HFFc6 (cell line): ENCODE results near the gene PNLIPRP3. TPM values are rescaled to one million over a fixed set of nuclear protein-coding genes. Genes with fewer than 3 reads are reported as not detected.

Source experiments
- DNase-seq: peaks from one replicate; pipeline ENCODE4 v3.0.0-alpha.2; 2018
- H3K27ac Mint-ChIP-seq: 2 replicates; pipeline ENCODE4 v1.8.0; 2020; ENCODE audit warnings: mild to moderate bottlenecking, mixed read lengths
- H3K27me3 Mint-ChIP-seq: 2 replicates; pipeline ENCODE4 v1.8.0; 2021; ENCODE audit warnings: mild to moderate bottlenecking, moderate library complexity, mixed read lengths; ENCODE audit not compliant: insufficient read depth
- H3K36me3 Mint-ChIP-seq: 2 replicates; pipeline ENCODE4 v1.8.0; 2021; ENCODE audit warnings: low read depth, mixed read lengths
- H3K4me1 Mint-ChIP-seq: 2 replicates; pipeline ENCODE4 v1.8.0; 2020; ENCODE audit warnings: low read depth, mixed read lengths
- H3K4me3 Mint-ChIP-seq: 2 replicates; pipeline ENCODE4 v1.8.0; 2020; ENCODE audit warnings: mild to moderate bottlenecking, moderate library complexity, mixed read lengths
- H3K9me3 Mint-ChIP-seq: 2 replicates; pipeline ENCODE4 v1.8.0; 2020; ENCODE audit warnings: mild to moderate bottlenecking, mixed read lengths
- CTCF ChIP-seq: fragments of 200-600 bp; sonication (generic); IDR thresholded peaks from 2 replicates; pipeline ENCODE4 v1.5.0; 2021; ENCODE audit warnings: antibody characterized with exemption, mild to moderate bottlenecking
- total RNA-seq, 6 experiments: library from RNA; stranded (reverse); fragmentation: NEBNext Ultra II Directional; extraction: Animal tissue kit (Norgen Biotek cat#: 25700); gene quantifications; 2 replicates in 1 of 6; 3 replicates in 5 of 6; pipeline ENCODE4 v1.2.3, GENCODE V29; 2021

The PNLIPRP3 gene
- total RNA-seq, 6 experiments from 2014 or later = not detected

- TF ChIP-seq CTCF = no peak
- H3K36me3 Mint-ChIP-seq = no peaks in the 10 kb centered on the region
- H3K27ac Mint-ChIP-seq = no peak overlapping the region
- H3K4me1 Mint-ChIP-seq = no peaks in the 10 kb centered on the region
- DNase-seq = no peak
- H3K9me3 Mint-ChIP-seq = peaks cover 33% of the 10 kb centered on the region
- H3K27me3 Mint-ChIP-seq = peaks cover 1% of the 10 kb centered on the region; the same call in 1 of the 2 replicates
- H3K4me3 Mint-ChIP-seq = no peak overlapping the region
Measured at GRCh38 chr10:116504786-116505185, 77.1 kb downstream of the PNLIPRP3 start.

GRCh38 chr10:116510565-116510964, 82.9 kb downstream of the PNLIPRP3 start:
- Mint-ChIP-seq H3K36me3 (no peaks in the 10 kb centered on the region), H3K27me3 (peaks cover 4% of the 10 kb centered on the region), H3K9me3 (peaks cover 16% of the 10 kb centered on the region), H3K4me1 (no peaks in the 10 kb centered on the region), H3K4me3 (no peak overlapping the region), H3K27ac (no peak overlapping the region)
- DNase-seq = no peak
- TF ChIP-seq CTCF = no peak

GRCh38 chr10:116511365-116511764, 83.7 kb downstream of the PNLIPRP3 start:
- no peak overlapping the region for H3K27ac Mint-ChIP-seq
- peaks cover 16% of the 10 kb centered on the region for H3K9me3 Mint-ChIP-seq
- H3K4me3 Mint-ChIP-seq = no peak overlapping the region
- no peak for DNase-seq
- H3K4me1 Mint-ChIP-seq = no peaks in the 10 kb centered on the region
- peaks cover 4% of the 10 kb centered on the region for H3K27me3 Mint-ChIP-seq
- no peak for TF ChIP-seq CTCF
- H3K36me3 Mint-ChIP-seq = no peaks in the 10 kb centered on the region

GRCh38 chr10:116521424-116522290, 94.0 kb downstream of the PNLIPRP3 start:
- Mint-ChIP-seq H3K27ac (no peak overlapping the region), H3K4me1 (no peaks in the 10 kb centered on the region), H3K27me3 (no peaks in the 10 kb centered on the region; the same call in 1 of the 2 replicates), H3K36me3 (no peaks in the 10 kb centered on the region), H3K9me3 (no peaks in the 10 kb centered on the region; the same call in 1 of the 2 replicates), H3K4me3 (no peak overlapping the region)
- DNase-seq = peak; percentile 29
- TF ChIP-seq CTCF = peak; percentile 89

GRCh38 chr10:116522803-116523381, 95.2 kb downstream of the PNLIPRP3 start:
- Mint-ChIP-seq H3K27ac (no peak overlapping the region), H3K4me1 (no peaks in the 10 kb centered on the region), H3K36me3 (no peaks in the 10 kb centered on the region), H3K4me3 (no peak overlapping the region), H3K9me3 (no peaks in the 10 kb centered on the region; the same call in 1 of the 2 replicates), H3K27me3 (no peaks in the 10 kb centered on the region; the same call in 1 of the 2 replicates)
- TF ChIP-seq CTCF = no peak
- no peak for DNase-seq
